Prostate gland (tissue), 2 donors: Measurements from ENCODE around the gene CHP2.

Experiments
- POLR2A ChIP-seq: fragments of 450-650 bp; IDR thresholded peaks from one replicate; pipeline ENCODE4 v1.6.1; 2016; ENCODE audit warnings: antibody characterized with exemption, mild to moderate bottlenecking
- TF ChIP-seq, protein P1 (sequence below), 4 experiments: fragments of 200-600 bp in 2 of 4; fragments of 450-650 bp in 2 of 4; sonication (generic) in 2 of 4; IDR thresholded peaks; 1 replicate in 3 of 4; 2 replicates in 1 of 4; pipeline ENCODE4 v1.5.1; 2016 to 2019; ENCODE audit warnings: antibody characterized with exemption in 4 of 4, mild to moderate bottlenecking in 2 of 4, moderate library complexity in 2 of 4

DNA sequence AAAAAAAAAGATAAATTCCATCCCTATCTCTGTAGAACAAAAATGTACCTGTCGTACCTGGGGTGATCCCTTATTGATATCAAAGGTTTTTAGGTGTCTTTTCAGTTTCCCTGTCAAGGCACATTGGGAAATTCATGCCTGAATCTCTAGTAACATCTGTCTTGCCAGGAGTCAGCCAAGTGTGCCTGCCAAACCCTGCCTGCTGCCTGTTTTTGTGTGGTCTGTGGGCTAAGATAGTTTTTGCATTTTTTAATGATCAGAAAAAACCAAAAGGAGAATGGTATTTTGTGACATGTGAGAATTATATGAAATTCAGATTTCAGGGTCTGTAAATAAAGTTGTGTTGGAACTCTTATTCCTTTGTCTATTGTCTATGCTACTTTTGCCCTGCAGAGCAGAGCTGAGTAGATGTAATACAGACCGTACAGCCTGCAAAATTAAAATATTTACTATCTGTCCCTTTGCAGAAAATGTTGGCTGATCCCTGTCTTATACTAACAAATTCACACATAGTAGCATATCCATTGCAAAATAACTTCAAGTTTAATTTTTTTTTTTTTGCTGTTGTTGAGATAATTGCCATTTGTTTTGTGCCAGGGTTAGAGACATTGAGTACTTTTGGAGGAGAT is 13.0 kb upstream of the CHP2 start:
- TF ChIP-seq, protein P1, sequence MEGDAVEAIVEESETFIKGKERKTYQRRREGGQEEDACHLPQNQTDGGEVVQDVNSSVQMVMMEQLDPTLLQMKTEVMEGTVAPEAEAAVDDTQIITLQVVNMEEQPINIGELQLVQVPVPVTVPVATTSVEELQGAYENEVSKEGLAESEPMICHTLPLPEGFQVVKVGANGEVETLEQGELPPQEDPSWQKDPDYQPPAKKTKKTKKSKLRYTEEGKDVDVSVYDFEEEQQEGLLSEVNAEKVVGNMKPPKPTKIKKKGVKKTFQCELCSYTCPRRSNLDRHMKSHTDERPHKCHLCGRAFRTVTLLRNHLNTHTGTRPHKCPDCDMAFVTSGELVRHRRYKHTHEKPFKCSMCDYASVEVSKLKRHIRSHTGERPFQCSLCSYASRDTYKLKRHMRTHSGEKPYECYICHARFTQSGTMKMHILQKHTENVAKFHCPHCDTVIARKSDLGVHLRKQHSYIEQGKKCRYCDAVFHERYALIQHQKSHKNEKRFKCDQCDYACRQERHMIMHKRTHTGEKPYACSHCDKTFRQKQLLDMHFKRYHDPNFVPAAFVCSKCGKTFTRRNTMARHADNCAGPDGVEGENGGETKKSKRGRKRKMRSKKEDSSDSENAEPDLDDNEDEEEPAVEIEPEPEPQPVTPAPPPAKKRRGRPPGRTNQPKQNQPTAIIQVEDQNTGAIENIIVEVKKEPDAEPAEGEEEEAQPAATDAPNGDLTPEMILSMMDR (IDR thresholded peaks at IDR 0.05), result no peak
- no peak for TF ChIP-seq POLR2A
